ENCODE measurements around the gene TUBB4B. TPM values are rescaled to one million over a fixed set of nuclear protein-coding genes. Genes with fewer than 3 reads are reported as not detected.
A peak's percentile ranks its signal among the peaks of the same experiment; 100 is the strongest.

The TUBB4B gene
- total RNA-seq, 2 experiments from 2014 or later, result 320 to 325 TPM

- no peak overlapping the region for H3K27ac Mint-ChIP-seq
- no peak overlapping the region for H3K4me3 Mint-ChIP-seq
- intact Hi-C loops (cut with micrococcal nuclease), result no loop called here
- no peaks in the 10 kb centered on the region for H3K9me3 Mint-ChIP-seq
- ChIA-PET CTCF (no interaction called here), POLR2A (interaction anchor here (0.9 kb wide), 1 partner anchor 12 kb away, joined by 3 read pairs; the partner anchor contains the start of gene TPRN)
- peaks cover 6% of the 10 kb centered on the region for H3K36me3 Mint-ChIP-seq
- no peak for DNase-seq
- H3K4me1 Mint-ChIP-seq (ENCODE audit: low read depth), result peaks cover 2% of the 10 kb centered on the region
- H3K27me3 Mint-ChIP-seq, result no peaks in the 10 kb centered on the region
These were observed 27.7 kb upstream of the TUBB4B start for GRCh38 chr9:137213160-137214060.

GRCh38 chr9:137214620-137215019 is 26.5 kb upstream of the TUBB4B start:
- no peaks in the 10 kb centered on the region for H3K4me1 Mint-ChIP-seq (ENCODE audit: low read depth)

GRCh38 chr9:137215196-137215986 is 25.7 kb upstream of the TUBB4B start:
- intact Hi-C loops (cut with micrococcal nuclease), result no loop called here
- H3K9me3 Mint-ChIP-seq, result no peaks in the 10 kb centered on the region
- CTCF ChIA-PET, result interaction anchor here (1.2 to 1.8 kb wide), 3 partner anchors 8 to 151 kb away, joined by 3 to 5 read pairs (median 4); partner anchors contain the start of gene RNF224
- peaks cover 3% of the 10 kb centered on the region for H3K36me3 Mint-ChIP-seq
- no peaks in the 10 kb centered on the region for H3K27me3 Mint-ChIP-seq
- no peak overlapping the region for H3K4me3 Mint-ChIP-seq
- no peaks in the 10 kb centered on the region for H3K4me1 Mint-ChIP-seq (ENCODE audit: low read depth)
- no peak overlapping the region for H3K27ac Mint-ChIP-seq
- no peak for DNase-seq
- POLR2A ChIA-PET, result no interaction called here

More at GRCh38 chr9:137214620-137215019, 26.5 kb upstream of the TUBB4B start:
- POLR2A ChIA-PET, result no interaction called here
- intact Hi-C loops (cut with micrococcal nuclease), result no loop called here
- H3K4me3 Mint-ChIP-seq, result no peak overlapping the region
- no peak for DNase-seq
- H3K27me3 Mint-ChIP-seq, result no peaks in the 10 kb centered on the region
- CTCF ChIA-PET, result interaction anchor here (1.3 kb wide), 1 partner anchor 13 kb away, joined by 5 read pairs; the partner anchor contains the start of gene RNF224
- no peak overlapping the region for H3K27ac Mint-ChIP-seq
- H3K36me3 Mint-ChIP-seq, result peaks cover 3% of the 10 kb centered on the region
- H3K9me3 Mint-ChIP-seq, result no peaks in the 10 kb centered on the region

GRCh38 chr9:137216188-137216965 is 24.7 kb upstream of the TUBB4B start:
- CTCF ChIA-PET, result interaction anchor here (1.2 to 1.8 kb wide), 3 partner anchors 9 to 152 kb away, joined by 3 to 4 read pairs (median 4); no protein-coding TSS in a partner anchor
- Mint-ChIP-seq H3K36me3 (peaks cover 3% of the 10 kb centered on the region), H3K4me1 (ENCODE audit: low read depth) (no peaks in the 10 kb centered on the region), H3K27me3 (no peaks in the 10 kb centered on the region), H3K9me3 (no peaks in the 10 kb centered on the region), H3K4me3 (no peak overlapping the region), H3K27ac (no peak overlapping the region)
- intact Hi-C loops (cut with micrococcal nuclease), result no loop called here
- no peak for DNase-seq
- POLR2A ChIA-PET, result interaction anchor here (1.2 kb wide), 2 partner anchors 9 to 12 kb away, joined by 5 to 6 read pairs; no protein-coding TSS in a partner anchor

GRCh38 chr9:137217276-137218211 is 23.5 kb upstream of the TUBB4B start:
- POLR2A ChIA-PET, result interaction anchor here (1.2 kb wide), 1 partner anchor 10 kb away, joined by 5 read pairs; no protein-coding TSS in a partner anchor

GRCh38 chr9:137218212-137218753 is 22.8 kb upstream of the TUBB4B start:
- CTCF ChIA-PET, result no interaction called here
- H3K36me3 Mint-ChIP-seq, result peaks cover 3% of the 10 kb centered on the region
- POLR2A ChIA-PET, result no interaction called here
- peaks cover 3% of the 10 kb centered on the region for H3K4me1 Mint-ChIP-seq (ENCODE audit: low read depth)
- H3K9me3 Mint-ChIP-seq, result no peaks in the 10 kb centered on the region
- no peak overlapping the region for H3K4me3 Mint-ChIP-seq
- no peak for DNase-seq
- no peak overlapping the region for H3K27ac Mint-ChIP-seq
- no peaks in the 10 kb centered on the region for H3K27me3 Mint-ChIP-seq
- intact Hi-C loops (cut with micrococcal nuclease), result no loop called here

More at GRCh38 chr9:137217276-137218211, 23.5 kb upstream of the TUBB4B start:
- H3K4me3 Mint-ChIP-seq, result no peak overlapping the region
- H3K4me1 Mint-ChIP-seq (ENCODE audit: low read depth), result no peaks in the 10 kb centered on the region
- no peaks in the 10 kb centered on the region for H3K9me3 Mint-ChIP-seq
- peaks cover 3% of the 10 kb centered on the region for H3K36me3 Mint-ChIP-seq
- CTCF ChIA-PET, result interaction anchor here (1.8 kb wide), 1 partner anchor 10 kb away, joined by 4 read pairs; no protein-coding TSS in a partner anchor
- no peaks in the 10 kb centered on the region for H3K27me3 Mint-ChIP-seq
- no peak for DNase-seq
- no peak overlapping the region for H3K27ac Mint-ChIP-seq
- intact Hi-C loops (cut with micrococcal nuclease), result no loop called here

GRCh38 chr9:137218754-137219271 is 22.3 kb upstream of the TUBB4B start:
- CTCF ChIA-PET, result no interaction called here
- Mint-ChIP-seq H3K27ac (no peak overlapping the region), H3K36me3 (peaks cover 3% of the 10 kb centered on the region), H3K9me3 (no peaks in the 10 kb centered on the region), H3K4me1 (ENCODE audit: low read depth) (peaks cover 3% of the 10 kb centered on the region), H3K27me3 (no peaks in the 10 kb centered on the region), H3K4me3 (no peak overlapping the region)
- DNase-seq, result no peak
- intact Hi-C loops (cut with micrococcal nuclease), result no loop called here
- POLR2A ChIA-PET, result interaction anchor here (1.7 kb wide), 1 partner anchor 30 kb away, joined by 6 read pairs; the partner anchor contains the start of gene SSNA1

- Mint-ChIP-seq H3K27me3 (no peaks in the 10 kb centered on the region), H3K27ac (no peak overlapping the region), H3K36me3 (peaks cover 3% of the 10 kb centered on the region), H3K9me3 (no peaks in the 10 kb centered on the region), H3K4me3 (peak overlapping the region; percentile 16), H3K4me1 (ENCODE audit: low read depth) (peaks cover 3% of the 10 kb centered on the region)
- ChIA-PET POLR2A (interaction anchor here (0.5 to 1.7 kb wide), 3 partner anchors 31 to 133 kb away, joined by 3 to 6 read pairs (median 4); partner anchors contain the start of gene SSNA1), CTCF (no interaction called here)
- no peak for DNase-seq
- intact Hi-C loops (cut with micrococcal nuclease), result loop anchor here (5.0 kb wide), 1 partner anchor 428 kb away; the partner anchor contains the start of gene TMEM141
These were observed 21.2 kb upstream of the TUBB4B start for GRCh38 chr9:137219757-137220316.

- peak overlapping the region; percentile 16 for H3K4me3 Mint-ChIP-seq
- intact Hi-C loops (cut with micrococcal nuclease), result loop anchor here (5.0 kb wide), 1 partner anchor 428 kb away; the partner anchor contains the start of gene TMEM141
- H3K4me1 Mint-ChIP-seq (ENCODE audit: low read depth), result peaks cover 3% of the 10 kb centered on the region
- no peak overlapping the region for H3K27ac Mint-ChIP-seq
- no peaks in the 10 kb centered on the region for H3K9me3 Mint-ChIP-seq
- no peaks in the 10 kb centered on the region for H3K27me3 Mint-ChIP-seq
- no peak for DNase-seq
- POLR2A ChIA-PET, result interaction anchor here (0.5 to 1.7 kb wide), 3 partner anchors 32 to 134 kb away, joined by 3 to 6 read pairs (median 4); partner anchors contain the start of gene SSNA1
- peaks cover 2% of the 10 kb centered on the region for H3K36me3 Mint-ChIP-seq
- CTCF ChIA-PET, result no interaction called here
These were observed 20.6 kb upstream of the TUBB4B start for GRCh38 chr9:137220317-137221094.

Measured in activated CD4-positive, alpha-beta memory T cell treated with anti-CD3 and anti-CD28 coated beads for 36 hours (primary cell).